GM21529 (cell line): ENCODE results near the gene ZNF728.
"Not testable (repeated sequence)": the region's sequence is repeated elsewhere in the genome, so short reads cannot be mapped to it uniquely, and the experiment has no call there.

ENCODE experiments used
- ATAC-seq: cut with Tn5 transposase; IDR thresholded peaks from one replicate; pipeline ENCODE4 v1.9.1; 2021; ENCODE audit not compliant: unreplicated experiment

The ZNF728 gene

GRCh38 chr19:23002690-23003422 lies at the start of gene ZNF728:
ZNF728 (minus strand) TSS chr19:23003176; CDS start chr19:23003030, 146 bp downstream.
- no peak for ATAC-seq

GRCh38 chr19:23052349-23052748 lies 49.4 kb upstream of the ZNF728 start:
- no peak for ATAC-seq

- no peak for ATAC-seq
These were observed 46.3 kb upstream of the ZNF728 start for GRCh38 chr19:23049256-23049655.

GRCh38 chr19:23046743-23047142 lies 43.8 kb upstream of the ZNF728 start:
- no peak for ATAC-seq

GRCh38 chr19:23033721-23034120 lies 30.7 kb upstream of the ZNF728 start:
- ATAC-seq, result no peak

- no peak for ATAC-seq
These were observed 12.7 kb upstream of the ZNF728 start for GRCh38 chr19:23015660-23016059.

GRCh38 chr19:22994957-22995356 lies 8.0 kb downstream of the ZNF728 start:
- ATAC-seq, result not testable (repeated sequence)

GRCh38 chr19:22976248-22976647 lies 26.7 kb downstream of the ZNF728 start:
- no peak for ATAC-seq

- ATAC-seq, result not testable (repeated sequence)
These were observed 27.3 kb downstream of the ZNF728 start for GRCh38 chr19:22975546-22976136.

GRCh38 chr19:22945560-22945959 lies 57.4 kb downstream of the ZNF728 start:
- no peak for ATAC-seq

GRCh38 chr19:22935151-22935550 lies 67.8 kb downstream of the ZNF728 start:
- ATAC-seq, result no peak

- not testable (repeated sequence) for ATAC-seq
These were observed 75.4 kb downstream of the ZNF728 start for GRCh38 chr19:22927576-22927975.

- not testable (repeated sequence) for ATAC-seq
These were observed 77.8 kb downstream of the ZNF728 start for GRCh38 chr19:22925181-22925580.
